ENCODE data around the gene DYNLT2. TPM values are rescaled to one million over a fixed set of nuclear protein-coding genes. Genes with fewer than 3 reads are reported as not detected.

The DYNLT2 gene
- total RNA-seq, 1 donor from 2014 or later, result 0.52 TPM

- H3K27me3 ChIP-seq (ENCODE audit: control insufficient read depth in 3 of 3, insufficient read depth in 3 of 3, low read length in 3 of 3), result peaks cover 0 to 5% (median 4%) of the 10 kb centered on the region in 3 donors
- H3K27ac ChIP-seq (ENCODE audit: low read depth, low read length), result no peak overlapping the region
- H3K36me3 ChIP-seq (ENCODE audit: control insufficient read depth in 3 of 3, insufficient read depth in 3 of 3, low read length in 3 of 3), result peaks cover 7 to 29% (median 20%) of the 10 kb centered on the region in 3 donors
- no peak overlapping the region for H3K4me3 ChIP-seq (ENCODE audit: low read length in 3 of 3)
- no peak overlapping the region for H3K9ac ChIP-seq (ENCODE audit: low read depth in 1 of 3, low read length in 3 of 3)
- no peaks in the 10 kb centered on the region for H3K4me1 ChIP-seq (ENCODE audit: control insufficient read depth in 3 of 3, insufficient read depth in 3 of 3, low read length in 3 of 3)
- no peaks in the 10 kb centered on the region for H3K9me3 ChIP-seq (ENCODE audit: control insufficient read depth in 3 of 3, low read length in 3 of 3)
These were observed 32.8 kb upstream of the DYNLT2 start for GRCh38 chr6:169783971-169784820.

DNA sequence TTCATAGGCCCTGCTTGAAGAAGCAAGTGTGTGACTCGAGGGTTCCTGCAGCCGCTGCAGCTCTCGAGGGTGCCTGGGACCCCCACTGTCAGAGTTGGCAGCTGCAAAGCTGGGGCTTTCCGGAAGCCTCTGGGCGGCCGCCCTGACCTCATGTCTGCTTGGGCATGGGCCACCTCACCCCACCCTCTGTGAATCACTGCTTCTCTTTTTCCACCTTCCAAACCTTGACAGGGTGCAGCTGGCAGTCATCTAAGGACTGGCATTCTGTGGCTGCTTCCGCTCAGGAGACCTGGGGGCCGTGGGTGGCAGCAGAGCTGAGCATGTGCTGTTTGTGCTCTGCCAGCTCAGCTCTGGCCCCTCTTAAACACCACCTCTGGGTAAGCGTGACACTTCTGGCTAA is 32.0 kb upstream of the DYNLT2 start:
- peaks cover 11 to 29% (median 26%) of the 10 kb centered on the region in 3 donors for H3K36me3 ChIP-seq (ENCODE audit: control insufficient read depth in 3 of 3, insufficient read depth in 3 of 3, low read length in 3 of 3)
- H3K9ac ChIP-seq (ENCODE audit: low read depth in 1 of 3, low read length in 3 of 3), result no peak overlapping the region
- no peak overlapping the region for H3K4me3 ChIP-seq (ENCODE audit: low read length in 3 of 3)
- no peaks in the 10 kb centered on the region for H3K27me3 ChIP-seq (ENCODE audit: control insufficient read depth in 3 of 3, insufficient read depth in 3 of 3, low read length in 3 of 3)
- no peak overlapping the region for H3K27ac ChIP-seq (ENCODE audit: low read depth, low read length)
- no peaks in the 10 kb centered on the region for H3K4me1 ChIP-seq (ENCODE audit: control insufficient read depth in 3 of 3, insufficient read depth in 3 of 3, low read length in 3 of 3)
- no peaks in the 10 kb centered on the region for H3K9me3 ChIP-seq (ENCODE audit: control insufficient read depth in 3 of 3, low read length in 3 of 3)

GRCh38 chr6:169782966-169783365 is 31.6 kb upstream of the DYNLT2 start:
- H3K36me3 ChIP-seq (ENCODE audit: control insufficient read depth in 3 of 3, insufficient read depth in 3 of 3, low read length in 3 of 3), result peaks cover 11 to 30% (median 27%) of the 10 kb centered on the region in 3 donors

GRCh38 chr6:169780571-169781091 is 29.3 kb upstream of the DYNLT2 start:
- no peaks in the 10 kb centered on the region for H3K9me3 ChIP-seq (ENCODE audit: control insufficient read depth in 3 of 3, low read length in 3 of 3)
- H3K9ac ChIP-seq (ENCODE audit: low read depth in 1 of 3, low read length in 3 of 3), result no peak overlapping the region
- H3K27me3 ChIP-seq (ENCODE audit: control insufficient read depth in 3 of 3, insufficient read depth in 3 of 3, low read length in 3 of 3), result no peaks in the 10 kb centered on the region
- H3K4me1 ChIP-seq (ENCODE audit: control insufficient read depth in 3 of 3, insufficient read depth in 3 of 3, low read length in 3 of 3), result no peaks in the 10 kb centered on the region
- no peak overlapping the region for H3K4me3 ChIP-seq (ENCODE audit: low read length in 3 of 3)
- no peak overlapping the region for H3K27ac ChIP-seq (ENCODE audit: low read depth, low read length)
- peaks cover 24 to 52% (median 46%) of the 10 kb centered on the region in 3 donors for H3K36me3 ChIP-seq (ENCODE audit: control insufficient read depth in 3 of 3, insufficient read depth in 3 of 3, low read length in 3 of 3)

More at GRCh38 chr6:169782966-169783365, 31.6 kb upstream of the DYNLT2 start:
- no peak overlapping the region for H3K9ac ChIP-seq (ENCODE audit: low read depth in 1 of 3, low read length in 3 of 3)
- no peaks in the 10 kb centered on the region for H3K27me3 ChIP-seq (ENCODE audit: control insufficient read depth in 3 of 3, insufficient read depth in 3 of 3, low read length in 3 of 3)
- no peak overlapping the region for H3K4me3 ChIP-seq (ENCODE audit: low read length in 3 of 3)
- H3K4me1 ChIP-seq (ENCODE audit: control insufficient read depth in 3 of 3, insufficient read depth in 3 of 3, low read length in 3 of 3), result no peaks in the 10 kb centered on the region
- no peak overlapping the region for H3K27ac ChIP-seq (ENCODE audit: low read depth, low read length)
- H3K9me3 ChIP-seq (ENCODE audit: control insufficient read depth in 3 of 3, low read length in 3 of 3), result no peaks in the 10 kb centered on the region

GRCh38 chr6:169779896-169780295 is 28.5 kb upstream of the DYNLT2 start:
- H3K9me3 ChIP-seq (ENCODE audit: control insufficient read depth in 3 of 3, low read length in 3 of 3), result no peaks in the 10 kb centered on the region
- H3K9ac ChIP-seq (ENCODE audit: low read depth in 1 of 3, low read length in 3 of 3), result no peak overlapping the region
- no peaks in the 10 kb centered on the region for H3K4me1 ChIP-seq (ENCODE audit: control insufficient read depth in 3 of 3, insufficient read depth in 3 of 3, low read length in 3 of 3)
- H3K27ac ChIP-seq (ENCODE audit: low read depth, low read length), result no peak overlapping the region
- no peaks in the 10 kb centered on the region for H3K27me3 ChIP-seq (ENCODE audit: control insufficient read depth in 3 of 3, insufficient read depth in 3 of 3, low read length in 3 of 3)
- peaks cover 26 to 54% (median 49%) of the 10 kb centered on the region in 3 donors for H3K36me3 ChIP-seq (ENCODE audit: control insufficient read depth in 3 of 3, insufficient read depth in 3 of 3, low read length in 3 of 3)
- H3K4me3 ChIP-seq (ENCODE audit: low read length in 3 of 3), result no peak overlapping the region

- H3K9ac ChIP-seq (ENCODE audit: low read depth in 1 of 3, low read length in 3 of 3), result no peak overlapping the region
- peaks cover 30 to 55% (median 54%) of the 10 kb centered on the region in 3 donors for H3K36me3 ChIP-seq (ENCODE audit: control insufficient read depth in 3 of 3, insufficient read depth in 3 of 3, low read length in 3 of 3)
- H3K9me3 ChIP-seq (ENCODE audit: control insufficient read depth in 3 of 3, low read length in 3 of 3), result no peaks in the 10 kb centered on the region
- no peaks in the 10 kb centered on the region for H3K4me1 ChIP-seq (ENCODE audit: control insufficient read depth in 3 of 3, insufficient read depth in 3 of 3, low read length in 3 of 3)
- H3K27me3 ChIP-seq (ENCODE audit: control insufficient read depth in 3 of 3, insufficient read depth in 3 of 3, low read length in 3 of 3), result no peaks in the 10 kb centered on the region
- H3K27ac ChIP-seq (ENCODE audit: low read depth, low read length), result no peak overlapping the region
- H3K4me3 ChIP-seq (ENCODE audit: low read length in 3 of 3), result no peak overlapping the region
These were observed 27.9 kb upstream of the DYNLT2 start for GRCh38 chr6:169779092-169779815.

- Histone ChIP-seq H3K9me3 (ENCODE audit: control insufficient read depth in 3 of 3, low read length in 3 of 3) (no peaks in the 10 kb centered on the region), H3K4me1 (ENCODE audit: control insufficient read depth in 3 of 3, insufficient read depth in 3 of 3, low read length in 3 of 3) (no peaks in the 10 kb centered on the region), H3K36me3 (ENCODE audit: control insufficient read depth in 3 of 3, insufficient read depth in 3 of 3, low read length in 3 of 3) (peaks cover 32 to 60% (median 55%) of the 10 kb centered on the region in 3 donors), H3K4me3 (ENCODE audit: low read length in 3 of 3) (no peak overlapping the region), H3K9ac (ENCODE audit: low read depth in 1 of 3, low read length in 3 of 3) (no peak overlapping the region), H3K27ac (ENCODE audit: low read depth, low read length) (no peak overlapping the region), H3K27me3 (ENCODE audit: control insufficient read depth in 3 of 3, insufficient read depth in 3 of 3, low read length in 3 of 3) (no peaks in the 10 kb centered on the region)
These were observed 27.3 kb upstream of the DYNLT2 start for GRCh38 chr6:169778646-169779045.

- H3K9ac ChIP-seq (ENCODE audit: low read depth in 1 of 3, low read length in 3 of 3), result no peak overlapping the region
- H3K36me3 ChIP-seq (ENCODE audit: control insufficient read depth in 3 of 3, insufficient read depth in 3 of 3, low read length in 3 of 3), result peaks cover 32 to 61% (median 60%) of the 10 kb centered on the region in 3 donors
- no peak overlapping the region for H3K27ac ChIP-seq (ENCODE audit: low read depth, low read length)
- no peaks in the 10 kb centered on the region for H3K4me1 ChIP-seq (ENCODE audit: control insufficient read depth in 3 of 3, insufficient read depth in 3 of 3, low read length in 3 of 3)
- no peaks in the 10 kb centered on the region for H3K27me3 ChIP-seq (ENCODE audit: control insufficient read depth in 3 of 3, insufficient read depth in 3 of 3, low read length in 3 of 3)
- no peak overlapping the region for H3K4me3 ChIP-seq (ENCODE audit: low read length in 3 of 3)
- no peaks in the 10 kb centered on the region for H3K9me3 ChIP-seq (ENCODE audit: control insufficient read depth in 3 of 3, low read length in 3 of 3)
These were observed 26.5 kb upstream of the DYNLT2 start for GRCh38 chr6:169777896-169778295.

DNA sequence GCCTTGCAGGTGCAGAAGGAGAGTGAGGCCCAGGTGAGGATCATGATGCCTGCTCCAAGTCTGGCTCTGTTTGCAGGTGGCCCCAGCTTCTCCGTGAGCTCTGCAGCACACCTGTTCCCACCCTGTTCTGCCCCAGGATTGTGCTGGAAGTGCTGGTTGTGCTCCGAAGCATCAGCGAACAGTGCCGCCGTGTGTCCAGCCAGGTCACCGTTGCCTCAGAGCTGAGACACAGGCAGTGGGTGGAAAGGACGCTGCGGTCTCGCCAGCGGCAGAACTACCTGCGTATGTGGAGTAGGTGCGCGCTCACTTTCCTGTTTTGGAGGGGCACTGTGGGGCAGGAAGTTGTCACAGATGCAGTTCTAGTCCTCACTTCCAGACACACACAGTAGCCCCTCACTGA is 25.0 kb upstream of the DYNLT2 start:
- Histone ChIP-seq H3K4me1 (ENCODE audit: control insufficient read depth in 3 of 3, insufficient read depth in 3 of 3, low read length in 3 of 3) (no peaks in the 10 kb centered on the region), H3K9ac (ENCODE audit: low read depth in 1 of 3, low read length in 3 of 3) (no peak overlapping the region), H3K27me3 (ENCODE audit: control insufficient read depth in 3 of 3, insufficient read depth in 3 of 3, low read length in 3 of 3) (no peaks in the 10 kb centered on the region), H3K4me3 (ENCODE audit: low read length in 3 of 3) (no peak overlapping the region), H3K36me3 (ENCODE audit: control insufficient read depth in 3 of 3, insufficient read depth in 3 of 3, low read length in 3 of 3) (peaks cover 37 to 66% (median 65%) of the 10 kb centered on the region in 3 donors), H3K9me3 (ENCODE audit: control insufficient read depth in 3 of 3, low read length in 3 of 3) (no peaks in the 10 kb centered on the region), H3K27ac (ENCODE audit: low read depth, low read length) (no peak overlapping the region)

DNA sequence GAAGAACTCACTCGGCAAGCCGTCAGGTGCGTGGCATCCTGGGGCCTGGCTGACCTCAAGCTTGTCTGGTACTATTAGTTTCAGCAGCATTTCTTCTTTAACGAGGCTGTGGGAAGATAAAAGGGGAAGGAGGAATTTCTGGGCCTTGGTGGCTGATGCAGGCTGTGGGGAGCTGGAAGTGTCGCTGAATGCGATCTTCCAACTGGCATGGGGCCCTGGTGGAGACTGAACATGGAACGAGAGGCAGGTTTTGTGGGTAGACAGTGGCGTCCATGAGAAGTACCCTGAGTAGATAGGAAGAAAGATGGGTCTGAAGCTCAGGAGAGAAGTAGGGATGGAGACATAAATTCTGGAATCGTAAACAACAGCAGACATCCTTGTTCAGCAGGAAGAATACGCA is 23.9 kb upstream of the DYNLT2 start:
- Histone ChIP-seq H3K9ac (ENCODE audit: low read depth in 1 of 3, low read length in 3 of 3) (no peak overlapping the region), H3K36me3 (ENCODE audit: control insufficient read depth in 3 of 3, insufficient read depth in 3 of 3, low read length in 3 of 3) (peaks cover 37 to 60% (median 59%) of the 10 kb centered on the region in 3 donors), H3K4me3 (ENCODE audit: low read length in 3 of 3) (no peak overlapping the region)

More for the DNA sequence above, 23.9 kb upstream of the DYNLT2 start:
- no peak overlapping the region for H3K27ac ChIP-seq (ENCODE audit: low read depth, low read length)
- H3K27me3 ChIP-seq (ENCODE audit: control insufficient read depth in 3 of 3, insufficient read depth in 3 of 3, low read length in 3 of 3), result no peaks in the 10 kb centered on the region
- no peaks in the 10 kb centered on the region for H3K4me1 ChIP-seq (ENCODE audit: control insufficient read depth in 3 of 3, insufficient read depth in 3 of 3, low read length in 3 of 3)
- no peaks in the 10 kb centered on the region for H3K9me3 ChIP-seq (ENCODE audit: control insufficient read depth in 3 of 3, low read length in 3 of 3)
